Activated CD4-positive, alpha-beta T cell treated with anti-CD3 and anti-CD28 coated beads for 4 hours (primary cell): ENCODE measurements around the gene TAPBP.
"Not testable (repeated sequence)": the region's sequence is repeated elsewhere in the genome, so short reads cannot be mapped to it uniquely, and the experiment has no call there.

ENCODE experiments used
- DNase-seq, 2 donors: peaks; one replicate each; pipeline ENCODE4 v3.0.0-alpha.2; 2020

TAPBP gene

DNA sequence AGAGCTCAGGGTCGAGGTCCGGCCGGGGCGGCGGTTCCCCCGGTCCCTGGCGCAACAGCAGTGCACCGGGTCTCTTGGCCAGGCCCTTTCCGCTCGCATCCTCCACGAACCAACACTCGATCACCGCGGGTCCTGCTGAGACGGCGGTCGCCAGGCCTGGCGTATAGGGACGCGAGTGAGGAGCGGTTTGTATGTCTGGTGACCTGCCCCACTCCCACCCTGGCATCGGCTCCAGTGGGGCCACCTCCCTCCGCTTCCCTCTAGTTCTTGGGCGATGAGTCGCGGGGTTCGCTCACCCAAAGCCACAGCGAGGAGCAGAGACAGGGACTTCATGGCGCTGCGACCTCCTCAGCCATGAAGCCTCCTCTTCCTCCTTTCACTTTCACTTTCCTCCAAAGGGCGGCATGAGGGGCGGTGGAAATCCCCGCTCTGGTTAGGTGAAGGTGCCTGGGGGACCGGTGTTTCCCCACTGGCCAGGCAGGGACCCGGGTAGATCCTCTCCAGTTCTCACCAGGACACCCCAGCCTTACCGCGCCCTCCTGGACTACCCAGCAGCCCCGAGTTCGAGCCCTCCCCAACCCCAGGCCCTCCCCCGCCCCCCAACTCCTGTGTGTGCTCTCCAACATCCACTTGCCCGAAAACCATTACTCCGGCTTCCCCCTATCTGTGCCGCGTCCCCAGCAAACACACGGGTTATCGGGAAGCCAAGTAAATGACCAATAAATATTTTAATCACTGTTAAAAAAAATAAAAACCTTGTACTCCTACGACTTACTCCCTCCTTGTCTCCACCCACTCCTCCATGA lies at the start of gene TAPBP:
TSS of gene TAPBP (minus strand) at position 370 of the 806 bp plus-strand sequence. CDS start at position 333, 37 bp downstream.
- peak; percentile 85 to 86 for DNase-seq

DNA sequence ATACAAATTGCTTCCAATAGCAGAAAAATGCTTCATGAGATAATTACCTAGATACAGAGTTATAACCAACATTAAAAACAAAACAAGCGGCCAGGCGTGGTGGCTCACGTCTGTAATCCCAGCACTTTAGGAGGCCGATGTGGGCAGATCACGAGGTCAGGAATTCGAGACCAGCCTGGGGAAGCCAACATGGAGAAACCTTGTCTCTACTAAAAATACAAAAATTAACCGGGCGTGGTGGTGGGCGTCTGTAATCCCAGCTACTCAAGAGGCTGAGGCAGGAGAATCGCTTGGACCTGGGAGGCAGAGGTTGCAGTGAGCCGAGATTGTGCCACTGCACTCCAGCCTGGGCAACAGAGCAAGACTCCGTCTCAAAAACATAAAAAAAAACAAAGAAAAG lies 49.6 kb upstream of the TAPBP start:
- not testable (repeated sequence) for DNase-seq

DNA sequence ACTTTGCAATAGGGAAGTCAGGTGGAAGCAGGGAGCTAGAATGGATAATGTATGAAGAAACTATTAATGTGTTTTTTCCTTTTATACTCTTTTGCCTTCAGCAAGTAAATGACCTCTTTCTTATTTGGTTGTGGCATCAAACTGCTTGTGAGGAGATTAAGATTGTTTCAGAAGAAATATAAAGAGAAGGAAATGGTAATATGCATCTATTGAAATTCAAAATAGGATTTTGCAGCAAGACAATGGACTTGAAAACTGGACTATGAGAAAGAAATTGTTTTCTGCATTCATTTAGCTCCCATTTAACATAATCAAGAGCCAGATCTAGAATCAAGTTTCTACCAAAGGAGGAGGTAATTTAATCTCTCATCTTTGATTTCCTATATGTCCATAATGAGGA lies 45.5 kb upstream of the TAPBP start:
- no peak for DNase-seq

- DNase-seq, result not testable (repeated sequence)
Observed at GRCh38 chr6:33357160-33357871, 43.4 kb upstream of the TAPBP start.

DNA sequence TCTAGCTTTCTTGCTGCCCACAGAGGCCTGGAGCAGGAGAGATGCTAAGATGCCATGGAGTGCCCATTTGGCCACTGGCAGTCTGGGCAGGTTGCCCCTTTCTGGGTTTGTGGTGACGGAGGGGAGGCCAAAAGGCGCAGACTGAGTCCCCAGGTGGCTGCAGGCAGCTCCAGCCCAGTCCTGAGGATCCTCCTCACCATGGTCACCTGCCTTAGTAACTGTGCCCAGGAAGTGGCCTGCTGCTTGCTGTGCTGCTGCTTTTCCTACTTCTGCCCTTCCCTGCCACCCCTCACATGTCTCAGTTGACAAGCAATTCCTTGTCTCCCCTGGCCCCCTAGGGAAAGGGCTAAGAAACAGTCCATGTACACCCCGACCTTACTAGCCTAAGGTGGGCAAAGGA lies 42.4 kb upstream of the TAPBP start:
- DNase-seq, result no peak

DNA sequence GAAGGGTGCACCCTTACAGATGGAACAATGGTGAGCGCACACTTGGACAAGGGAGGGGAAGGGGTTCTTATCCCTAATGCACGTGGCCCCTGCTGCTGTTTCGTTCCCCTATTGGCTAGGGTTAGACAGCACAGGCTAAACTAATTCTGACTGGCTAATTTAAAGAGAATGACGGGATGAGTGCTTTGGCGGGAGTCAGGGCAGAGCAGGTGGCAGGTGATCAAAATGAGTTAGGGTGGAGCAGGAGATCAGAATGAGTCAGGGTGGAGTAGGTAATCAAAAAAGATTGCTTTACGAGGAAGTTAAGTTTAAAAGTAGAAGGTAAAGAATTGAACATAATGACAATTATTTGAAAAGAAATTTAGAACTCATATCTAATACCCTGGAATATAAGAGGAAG lies 42.0 kb upstream of the TAPBP start:
- DNase-seq, result not testable (repeated sequence)

GRCh38 chr6:33347816-33348215 lies 33.9 kb upstream of the TAPBP start:
- DNase-seq, result no peak

DNA sequence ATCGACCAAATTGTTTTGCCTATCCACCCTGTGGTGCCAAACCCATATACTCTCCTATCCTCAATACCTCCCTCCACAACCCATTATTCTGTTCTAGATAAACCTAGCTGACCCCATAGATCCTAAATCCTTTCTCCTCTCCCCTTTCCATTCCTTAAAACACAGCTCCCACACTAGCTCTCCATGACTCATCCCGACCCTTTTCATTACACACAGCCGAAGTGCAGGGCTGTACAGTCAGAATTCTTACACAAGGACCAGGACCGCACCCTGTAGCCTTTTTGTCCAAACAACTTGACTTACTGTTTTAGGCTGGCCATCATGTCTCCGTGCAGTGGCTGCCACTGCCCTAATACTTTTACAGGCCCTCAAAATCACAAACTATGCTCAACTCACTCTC lies 33.1 kb upstream of the TAPBP start:
- DNase-seq, result not testable (repeated sequence)

DNA sequence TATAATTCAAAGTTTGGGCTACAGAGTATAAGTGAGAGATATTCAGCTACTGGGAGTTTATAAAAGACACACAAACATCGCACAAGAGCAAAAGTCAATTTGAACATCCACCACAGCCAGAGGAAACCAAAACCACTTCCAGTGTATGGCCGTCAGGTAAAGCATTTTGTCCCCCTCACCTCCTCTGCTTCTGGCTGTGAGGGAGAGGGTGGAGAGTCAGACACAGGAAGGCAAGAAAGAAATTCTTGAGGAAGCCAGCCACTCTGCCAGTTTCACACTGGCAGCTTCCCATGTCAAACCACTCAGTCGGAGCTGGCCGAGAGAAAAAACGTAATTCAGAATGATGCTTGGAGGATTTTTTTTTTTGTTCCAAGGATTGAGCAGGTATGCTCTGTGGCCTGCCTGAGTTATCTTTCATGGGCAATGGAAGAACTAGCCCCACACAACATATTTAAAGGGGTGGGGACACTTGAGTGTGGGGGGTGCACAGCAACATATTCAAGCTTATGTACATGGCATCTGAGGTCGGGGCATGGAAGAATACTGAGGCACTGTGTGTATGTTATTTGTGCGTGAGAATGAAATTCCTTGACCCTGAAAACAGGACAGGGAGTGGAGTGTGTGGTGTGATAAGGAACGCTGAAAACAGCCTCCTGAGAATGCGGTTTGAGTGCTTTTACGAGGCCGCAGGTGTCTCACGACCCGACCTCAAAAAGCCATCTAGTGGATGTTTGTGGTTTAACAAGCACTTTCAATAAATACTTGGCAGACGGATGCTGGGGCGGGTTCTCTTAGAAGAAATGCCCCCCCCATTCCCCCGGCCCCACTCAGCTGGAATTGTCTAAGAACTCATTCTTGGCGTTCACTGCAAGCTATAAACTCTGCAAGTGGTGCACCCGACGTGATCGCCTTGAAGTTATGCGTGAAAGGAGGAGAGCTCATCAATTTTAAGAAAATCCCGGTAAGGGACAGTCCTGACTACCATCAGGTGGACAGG lies 31.1 kb upstream of the TAPBP start:
- DNase-seq, result peak; percentile 64 to 68

DNA sequence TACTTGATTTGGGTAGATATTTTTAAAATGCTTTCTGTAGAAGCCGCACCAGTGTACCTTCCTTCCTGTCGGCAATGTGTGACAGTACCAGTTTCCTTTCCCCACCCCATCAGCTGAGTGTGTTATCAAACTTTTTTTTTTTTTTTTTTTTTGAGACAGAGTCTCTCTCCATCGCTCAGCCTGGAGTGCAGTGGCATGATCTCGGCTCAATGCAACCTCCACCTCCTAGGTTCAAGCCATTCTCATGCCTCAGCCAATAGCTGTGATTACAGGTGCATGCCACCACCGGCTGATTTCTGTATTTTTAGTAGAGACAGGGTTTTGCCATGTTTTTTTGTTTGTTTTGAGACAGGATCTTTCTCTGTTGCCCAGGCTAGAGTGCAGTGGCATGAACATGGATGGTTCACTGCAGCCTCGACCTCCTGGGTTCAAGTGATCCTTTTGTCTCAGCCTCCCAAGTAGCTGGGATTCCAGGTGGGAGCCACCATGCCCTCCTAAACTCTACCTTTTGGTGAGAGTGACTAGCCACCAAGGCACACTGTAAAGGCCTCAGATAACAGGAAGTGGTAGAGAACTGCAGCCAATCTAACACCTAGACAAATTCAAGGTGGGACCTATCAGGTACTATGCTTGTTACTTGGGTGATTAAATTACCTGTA lies 30.2 kb upstream of the TAPBP start:
- peak; percentile 57 to 61 for DNase-seq

DNA sequence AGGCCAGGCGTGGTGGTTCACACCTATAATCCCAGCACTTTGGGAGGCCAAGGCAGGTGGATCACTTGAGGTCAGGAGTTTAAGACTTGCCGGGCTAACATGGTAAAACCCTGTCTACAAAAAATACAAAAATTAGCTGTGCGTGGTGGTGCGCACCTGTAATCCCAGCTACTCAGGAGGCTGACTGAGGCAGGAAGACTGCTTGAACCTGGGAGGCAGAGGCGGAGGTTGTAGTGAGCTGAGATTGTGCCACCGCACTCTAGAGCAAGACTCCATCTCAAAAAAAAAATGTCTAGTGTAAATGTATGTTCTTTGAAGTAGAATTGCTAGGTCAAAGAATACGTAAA lies 29.7 kb upstream of the TAPBP start:
- not testable (repeated sequence) for DNase-seq

DNA sequence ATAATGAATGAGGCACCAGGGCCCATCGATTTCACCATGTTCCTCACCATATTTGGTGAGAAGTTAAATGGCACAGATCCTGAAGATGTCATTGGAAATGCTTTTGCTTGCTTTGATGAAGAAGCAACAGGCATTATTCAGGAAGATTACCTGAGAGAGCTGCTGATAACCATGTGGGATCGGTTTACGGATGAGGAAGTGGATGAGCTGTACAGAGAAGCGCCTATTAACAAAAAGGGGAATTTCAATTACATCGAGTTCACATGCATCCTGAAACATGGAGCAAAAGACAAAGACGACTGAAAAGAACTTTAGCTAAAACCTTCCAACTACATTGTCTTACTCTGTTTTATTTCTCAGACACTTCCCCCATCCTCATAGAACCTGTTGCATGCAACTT lies 25.3 kb upstream of the TAPBP start:
- no peak for DNase-seq

- no peak for DNase-seq
Observed at GRCh38 chr6:33336495-33336894, 22.6 kb upstream of the TAPBP start.

DNA sequence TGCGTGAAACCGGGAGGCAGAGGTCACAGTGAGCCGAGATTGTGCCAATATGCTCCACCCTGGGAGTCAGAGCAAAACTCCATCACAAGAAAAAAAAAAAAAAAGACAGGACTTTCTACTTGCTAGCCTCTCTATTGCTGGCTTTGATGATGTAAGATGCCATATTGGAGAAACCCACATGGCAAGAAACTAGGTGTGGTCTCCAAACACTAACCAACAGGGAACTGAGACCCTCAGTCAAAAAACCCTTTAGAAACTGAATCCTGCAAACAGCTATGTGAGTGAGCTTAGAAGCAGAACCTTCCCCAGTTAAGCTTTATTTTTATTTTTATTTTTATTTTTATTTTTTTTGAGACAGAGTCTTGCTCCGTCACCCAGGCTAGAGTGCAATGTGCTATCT lies 22.0 kb upstream of the TAPBP start:
- DNase-seq, result no peak

DNA sequence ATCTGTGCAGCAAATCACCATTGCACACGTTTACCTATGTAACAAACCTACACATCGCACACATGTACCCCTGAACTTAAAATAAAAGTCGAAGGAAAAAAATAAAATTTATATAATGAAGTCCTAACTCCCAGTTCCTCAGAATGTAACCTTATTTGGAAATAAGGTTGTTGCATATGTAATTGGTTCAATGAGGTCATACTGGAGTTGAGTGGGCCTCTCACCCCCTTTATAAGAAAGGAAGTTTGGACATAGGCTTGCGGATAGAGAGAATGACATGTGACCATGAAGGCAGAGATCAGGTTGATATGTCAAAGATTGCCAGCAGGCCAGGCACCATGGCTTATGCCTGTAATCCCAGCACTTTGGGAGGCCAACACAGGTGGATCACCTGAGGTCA lies 19.8 kb upstream of the TAPBP start:
- no peak for DNase-seq

GRCh38 chr6:33330736-33331135 lies 16.9 kb upstream of the TAPBP start:
- no peak for DNase-seq

DNA sequence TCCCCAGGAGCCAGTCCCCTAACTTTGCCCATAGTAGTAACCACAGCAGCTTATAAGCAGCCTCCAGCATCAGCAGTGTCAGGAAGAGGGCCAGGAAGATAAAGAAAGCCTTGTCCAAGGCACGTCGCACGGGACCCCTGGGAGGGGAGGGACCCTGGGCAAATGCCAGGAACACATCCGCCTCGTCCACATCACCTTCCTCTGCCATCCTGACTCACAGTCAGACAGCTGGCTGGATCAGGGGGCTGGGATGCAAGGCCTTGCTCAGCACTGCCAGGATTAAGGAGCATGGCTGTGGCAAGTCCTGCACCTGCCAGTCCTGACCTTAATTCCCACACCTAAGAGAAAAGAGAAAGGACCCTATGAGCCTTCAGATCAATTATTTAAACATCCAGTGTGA lies 15.2 kb upstream of the TAPBP start:
- no peak for DNase-seq

GRCh38 chr6:33324125-33324524 lies 10.2 kb upstream of the TAPBP start:
- no peak for DNase-seq

DNA sequence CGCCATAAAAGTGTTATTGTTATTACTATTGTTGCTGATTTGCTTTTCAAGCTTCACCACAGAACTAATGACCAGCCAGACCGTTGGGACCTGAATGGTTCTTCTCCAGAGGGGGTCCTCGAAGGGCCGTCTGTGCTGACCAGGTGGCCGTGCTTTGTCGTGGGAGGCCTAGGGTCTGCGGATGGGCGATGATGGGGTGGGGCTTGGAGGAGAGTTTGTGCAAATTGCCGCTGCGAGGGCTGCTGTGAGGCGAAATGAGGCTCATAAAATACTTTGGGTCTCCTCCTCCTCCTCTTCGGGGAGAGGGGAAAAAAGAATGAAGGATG lies 9.7 kb upstream of the TAPBP start:
- DNase-seq, result no peak

DNA sequence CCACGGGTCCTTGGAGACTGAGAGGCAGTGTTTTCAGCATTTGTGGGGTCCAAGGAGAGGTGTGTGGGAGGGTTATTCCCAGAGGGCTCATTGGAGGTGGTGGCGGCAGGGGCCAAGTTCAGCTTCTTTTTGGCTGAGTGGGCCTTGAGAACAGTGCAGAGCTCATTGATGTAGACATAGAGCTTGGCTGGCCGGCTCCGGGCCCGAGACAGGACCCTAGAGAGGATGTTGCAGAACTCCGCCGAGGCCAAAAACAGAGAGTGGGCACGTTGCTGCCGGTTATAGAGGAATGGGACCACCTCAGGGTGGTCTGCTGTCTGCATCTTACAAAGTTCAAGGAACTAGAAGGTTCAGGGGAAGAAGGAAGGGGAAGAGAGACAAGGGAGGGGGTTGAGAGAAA lies 7.3 kb upstream of the TAPBP start:
- no peak for DNase-seq

DNA sequence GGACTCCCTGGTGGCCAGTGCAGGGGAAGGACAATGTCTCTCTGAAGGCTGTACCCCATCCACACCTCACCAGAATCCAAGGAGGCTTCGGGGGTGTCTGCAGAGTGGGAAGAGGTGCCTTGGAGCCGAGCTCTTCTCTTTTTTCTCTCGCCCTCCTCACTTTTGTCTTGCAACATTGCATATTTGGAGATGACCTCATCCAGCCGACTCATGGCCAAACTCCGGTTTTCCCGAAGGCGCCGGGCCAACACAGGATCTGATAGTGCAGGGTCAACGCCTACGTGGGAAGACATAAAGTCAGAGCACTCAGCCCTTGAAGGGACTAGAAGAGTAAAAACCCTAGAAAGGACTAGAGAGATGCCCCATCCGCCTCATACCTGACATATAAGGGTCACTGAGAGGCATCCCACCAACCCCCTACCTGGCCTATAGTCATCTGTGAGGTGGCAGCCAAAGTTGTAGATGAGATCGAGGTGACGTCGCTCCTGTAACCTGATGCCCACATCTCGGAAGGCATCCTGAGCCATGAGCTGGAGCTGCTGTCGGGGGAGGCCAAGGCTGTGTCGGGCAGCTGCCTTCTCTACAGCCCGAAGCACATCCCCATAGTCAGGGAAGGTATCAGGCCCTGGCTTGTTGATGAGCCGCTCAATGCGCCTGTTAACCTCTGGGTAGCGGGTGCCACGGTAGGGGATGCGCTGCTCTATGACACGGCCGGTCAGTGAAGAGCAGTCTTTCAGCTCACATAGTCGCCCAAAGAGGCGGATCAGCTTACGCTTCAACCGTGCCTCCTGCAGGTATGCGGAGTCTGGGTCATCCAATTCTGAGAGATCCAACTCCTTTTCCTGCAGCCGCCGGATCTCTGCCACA lies 6.7 kb upstream of the TAPBP start:
- DNase-seq, result no peak

DNA sequence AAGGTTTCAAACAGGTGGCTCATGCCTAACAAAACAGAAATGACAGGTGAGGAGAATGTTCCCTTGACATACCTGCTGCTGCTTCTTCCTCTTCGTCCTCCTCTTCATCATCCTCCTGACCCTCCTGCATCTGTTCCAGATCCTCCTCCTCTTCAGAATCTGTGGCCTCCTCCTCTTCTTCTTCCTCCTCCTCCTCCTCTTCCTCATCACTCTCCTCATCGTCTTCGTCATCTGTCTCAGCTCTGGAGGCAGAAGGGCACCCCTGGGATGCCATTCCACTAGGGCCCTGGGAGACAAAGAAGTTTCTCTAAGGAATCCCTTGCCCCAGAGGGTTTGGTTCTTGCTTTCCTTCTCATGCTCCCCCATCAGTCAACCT lies 6.0 kb upstream of the TAPBP start:
- DNase-seq, result no peak
